Stimulated activated CD8-positive, alpha-beta memory T cell treated with anti-CD3 and anti-CD28 coated beads, Interleukin-7, amount 100 ng/mL, for 1 hour (primary cell): ENCODE results near the gene FEV.

Source experiments
- DNase-seq, 2 donors: peaks; one replicate each; pipeline ENCODE4 v3.0.0-alpha.2; 2020; ENCODE audit warnings: low read depth in 2 of 2

The FEV gene

DNA sequence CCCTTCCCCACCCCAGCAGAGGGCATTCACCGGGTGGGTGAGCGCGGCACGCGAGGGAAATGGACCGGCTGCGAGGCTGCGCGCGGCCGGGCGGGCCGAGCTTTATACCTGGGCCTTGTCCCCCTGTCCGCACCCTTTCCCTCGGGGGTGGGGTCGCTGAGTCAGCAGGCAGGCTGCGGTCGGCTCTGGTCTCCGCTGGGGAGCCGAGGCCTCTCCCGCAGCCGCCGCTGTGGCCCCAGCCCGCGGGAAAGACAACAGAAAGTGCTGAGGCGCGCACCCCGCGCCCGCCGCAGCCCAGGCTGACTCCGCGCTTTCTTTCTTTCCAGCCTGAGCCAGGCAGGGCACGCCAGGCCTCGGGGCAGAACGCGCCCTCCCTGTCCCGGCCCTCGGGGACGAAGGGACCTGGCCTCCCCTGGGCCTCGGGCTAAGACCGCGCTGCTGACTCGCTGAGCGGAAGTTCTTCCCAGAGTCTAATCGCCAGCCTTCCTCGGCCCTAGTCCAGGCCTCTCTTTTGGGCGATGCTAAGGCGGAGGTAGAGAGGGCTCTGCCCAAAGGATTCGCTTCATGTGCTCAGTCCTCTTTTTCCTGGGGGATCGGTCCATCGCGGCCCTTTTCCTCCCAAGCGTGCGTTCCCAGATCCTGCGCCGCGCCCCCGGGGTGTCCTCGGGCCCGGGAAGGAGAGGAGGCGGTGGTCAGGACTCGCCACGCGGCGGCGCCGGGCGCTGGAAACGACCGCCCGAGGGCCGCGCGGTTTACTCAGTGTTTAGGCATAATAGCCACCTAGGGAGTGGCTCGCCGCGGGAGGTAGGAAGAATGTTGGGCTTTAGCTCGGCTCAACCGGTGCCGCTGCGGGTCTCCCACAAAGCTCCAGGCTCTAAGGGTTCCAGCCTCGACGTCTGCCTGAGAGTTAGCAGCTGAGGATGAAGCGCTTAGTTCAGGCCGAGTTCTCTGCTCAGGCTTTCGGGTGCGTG, 8.6 kb upstream of the FEV start, which contains the start of gene CRYBA2:
Gene CRYBA2, minus strand, starts transcription at position 78 of the 971 bp plus-strand sequence. CDS start 246 bp downstream, outside the sequence.
- DNase-seq = no peak

- no peak for DNase-seq
These were observed 7.8 kb upstream of the FEV start for GRCh38 chr2:218992703-218993344.

- DNase-seq = no peak
These were observed 7.2 kb upstream of the FEV start for GRCh38 chr2:218992196-218992595.

DNA sequence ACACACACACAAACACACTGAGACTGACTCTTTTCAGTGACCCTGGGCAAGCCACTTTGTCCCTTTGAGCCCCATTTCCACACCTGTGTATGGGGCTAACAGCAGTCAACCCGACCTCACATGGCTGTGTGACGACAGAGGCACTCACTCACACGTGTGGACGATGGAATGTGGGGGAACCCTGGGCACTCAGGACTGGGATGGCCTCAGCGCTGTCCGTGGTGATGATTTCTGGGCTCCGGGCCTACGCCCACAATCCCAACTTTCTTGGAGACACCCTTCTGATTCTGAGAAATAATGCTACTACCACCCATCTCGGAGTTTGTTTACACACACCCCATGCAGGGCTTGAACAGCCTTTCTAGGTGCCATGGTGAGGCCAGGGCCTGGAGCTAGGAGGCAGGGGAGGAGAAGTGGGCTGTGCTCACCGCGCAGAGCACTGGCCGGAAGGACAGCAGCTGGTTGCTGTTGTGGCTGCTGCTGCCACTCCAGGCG, 6.7 kb upstream of the FEV start:
- no peak for DNase-seq

DNA sequence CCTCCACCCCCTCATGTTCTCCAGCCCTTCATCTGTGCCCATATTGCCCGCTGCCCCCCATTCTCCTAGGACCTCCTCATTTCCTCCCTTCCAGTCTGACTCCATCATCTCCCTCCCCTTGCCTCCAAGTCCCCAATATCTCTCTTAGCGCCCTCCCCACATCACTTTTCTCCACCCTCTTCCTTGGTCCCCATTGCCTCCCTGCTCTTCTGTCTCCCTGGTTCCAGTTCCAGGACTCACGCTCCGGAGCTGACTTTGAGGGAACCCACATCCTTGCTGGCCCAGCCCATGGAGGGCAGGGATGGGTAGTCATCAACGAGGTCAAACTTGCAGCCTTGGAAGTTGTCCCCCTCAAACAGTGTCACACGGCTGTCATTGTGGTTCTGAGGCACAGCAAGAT, 5.6 kb upstream of the FEV start:
- no peak for DNase-seq

DNA sequence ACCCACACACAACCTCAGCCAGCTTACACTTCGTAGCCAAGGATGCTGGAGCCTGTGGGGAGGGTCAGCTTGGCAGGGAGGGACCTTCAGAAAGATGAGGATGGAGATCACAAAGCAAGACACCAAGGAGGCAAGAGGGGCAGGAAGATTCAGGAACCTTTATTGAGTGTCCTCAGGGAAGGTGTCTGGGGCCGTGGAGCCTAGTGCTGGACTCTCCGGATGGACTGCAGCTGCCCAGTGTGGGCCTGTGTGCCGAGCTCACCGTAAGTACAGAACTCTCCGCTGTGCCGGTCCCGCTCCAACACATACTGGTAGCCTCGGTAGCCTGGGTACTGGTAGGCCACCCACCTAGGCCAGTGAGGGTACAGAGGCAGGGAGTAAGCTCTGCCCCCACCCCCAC, 5.1 kb upstream of the FEV start:
- no peak for DNase-seq

- DNase-seq = no peak
These were observed 3.7 kb upstream of the FEV start for GRCh38 chr2:218988650-218989049.

GRCh38 chr2:218988164-218988563, 3.2 kb upstream of the FEV start:
- DNase-seq = no peak

DNA sequence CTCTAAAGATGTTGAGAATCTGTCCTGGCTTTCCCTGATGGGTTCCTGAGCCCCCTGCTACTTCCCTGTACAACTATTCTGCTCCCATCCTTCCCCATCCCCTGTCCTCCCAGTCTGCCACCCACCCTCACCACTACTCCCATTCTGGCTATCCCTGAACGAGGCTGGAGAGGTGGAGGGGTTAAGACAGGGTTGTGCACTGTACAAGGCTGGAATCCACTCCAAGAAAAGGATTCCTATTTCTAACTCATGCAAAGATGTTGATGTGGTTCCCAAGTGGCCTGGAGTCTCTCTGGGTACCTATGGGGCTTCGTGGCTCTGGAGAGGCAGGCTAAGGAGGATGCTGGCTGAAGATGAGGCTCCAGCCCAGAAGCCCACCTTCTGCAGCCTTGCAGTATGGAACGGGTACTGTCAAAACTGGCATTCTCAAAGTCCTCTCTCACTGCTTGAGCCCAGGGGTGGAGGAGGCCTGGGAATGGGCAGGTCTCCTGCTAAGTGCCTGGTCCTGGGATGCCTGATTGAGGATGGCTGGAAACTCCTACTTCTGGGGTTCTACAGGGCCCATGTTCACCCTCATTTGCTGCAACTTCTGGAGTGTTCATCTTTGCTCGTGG, 1.3 kb upstream of the FEV start:
- DNase-seq = no peak

DNA sequence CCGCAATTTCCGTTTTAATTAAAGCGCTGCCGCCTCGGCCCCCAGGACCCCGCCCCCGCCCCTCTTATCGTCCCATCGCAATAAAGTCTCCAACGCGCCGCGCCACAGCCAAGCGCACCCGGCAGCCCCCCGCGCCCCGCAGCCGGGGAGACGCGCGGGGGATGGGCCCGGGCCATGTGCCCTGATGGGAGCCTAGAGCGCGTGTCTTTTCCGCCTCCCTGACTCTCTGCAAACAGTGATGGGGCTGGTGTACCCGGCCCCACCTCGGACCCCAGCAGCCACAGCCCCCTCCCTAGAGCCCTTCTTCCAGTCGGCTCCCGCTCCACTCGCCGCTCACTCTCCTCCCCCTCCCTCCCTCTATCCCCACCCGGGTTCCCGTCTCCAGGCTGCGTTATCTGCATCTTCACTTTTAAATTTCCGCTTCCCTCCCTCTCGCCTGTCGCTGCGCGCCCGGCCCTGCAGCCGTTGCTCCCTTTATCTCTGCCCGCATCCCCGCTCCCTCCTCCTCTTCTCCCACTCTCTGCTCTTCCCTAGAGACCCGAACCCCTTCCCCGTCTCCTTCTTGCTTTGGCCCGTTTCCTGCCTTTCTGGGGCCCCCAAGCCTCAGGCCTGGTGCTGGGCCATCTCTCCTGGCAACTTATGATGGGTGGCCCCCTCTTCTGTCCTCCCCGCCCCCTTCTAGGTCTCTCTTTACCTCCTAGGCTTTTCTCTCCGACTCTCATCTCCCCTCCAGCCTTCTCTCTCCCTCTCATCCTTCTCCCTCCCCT, 524 bp upstream of the FEV start:
- no peak for DNase-seq

GRCh38 chr2:218984239-218985020, 554 bp downstream of the FEV start:
- DNase-seq = no peak

- DNase-seq = no peak
These were observed 1.1 kb downstream of the FEV start for GRCh38 chr2:218983934-218984238.

DNA sequence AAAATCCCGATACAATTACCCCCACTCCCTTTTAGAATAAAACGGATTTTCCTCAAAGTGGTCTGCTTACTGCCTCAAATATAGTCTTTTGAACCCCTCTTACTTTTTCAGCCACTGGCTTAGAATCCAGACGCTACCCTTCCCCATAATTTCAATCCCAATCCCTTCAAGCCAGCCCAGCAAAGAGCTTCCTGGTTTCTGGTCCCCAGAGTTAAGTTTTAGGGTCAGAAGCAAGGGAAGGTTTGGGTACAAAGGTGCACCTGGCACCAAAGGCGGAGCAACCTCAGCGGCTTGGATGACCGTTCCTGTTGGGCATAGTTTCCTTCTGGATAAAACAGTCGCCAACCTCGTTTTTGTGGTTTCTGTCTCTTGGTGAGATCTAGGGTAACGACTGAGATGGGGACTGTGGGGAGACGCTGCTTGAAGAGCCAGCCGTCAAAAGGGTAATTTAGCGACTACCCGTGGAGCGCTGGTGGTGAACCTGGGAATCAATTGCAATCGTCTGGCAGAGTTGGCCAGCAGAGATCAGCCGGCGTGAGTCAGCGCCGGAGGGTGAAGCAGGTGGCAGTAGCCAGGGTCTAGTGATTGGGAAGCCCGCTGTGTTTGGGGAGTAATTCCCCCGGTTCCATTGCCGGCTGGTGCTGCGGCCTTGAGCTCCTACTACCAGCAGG, 1.6 kb downstream of the FEV start:
- no peak for DNase-seq

DNA sequence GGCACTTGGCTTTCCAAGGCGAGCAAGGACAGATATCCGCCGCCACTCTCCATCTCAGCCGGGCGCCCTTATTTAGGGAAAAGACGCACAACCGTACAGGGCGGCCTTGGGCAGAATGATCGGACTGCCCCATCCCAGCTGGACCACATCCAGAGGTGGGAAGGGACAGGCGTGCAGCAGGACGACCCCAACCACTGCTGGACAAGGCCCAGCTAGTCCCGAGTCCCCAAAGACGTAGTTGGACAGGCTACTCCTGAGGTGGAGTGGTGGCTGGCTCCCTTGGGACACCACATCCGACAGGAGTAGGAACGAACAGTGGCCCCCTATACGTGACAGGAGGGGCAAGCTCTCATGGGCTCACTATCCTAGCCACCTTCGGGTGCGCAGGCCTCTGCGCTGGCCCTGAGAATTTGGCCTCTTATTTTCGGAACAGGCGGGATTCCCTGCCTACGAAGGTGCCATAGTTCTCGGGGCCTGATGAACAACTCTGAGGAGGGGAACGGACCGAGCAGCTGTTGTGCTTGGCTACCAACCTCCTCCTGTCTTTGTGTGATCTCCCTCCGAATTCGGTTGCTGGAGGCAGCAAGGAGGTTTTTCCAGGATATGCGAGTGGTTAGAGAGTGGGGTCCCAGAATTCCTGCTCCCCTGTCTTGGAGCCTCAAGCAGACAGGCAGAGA, 2.3 kb downstream of the FEV start:
- DNase-seq = no peak

- DNase-seq = no peak
These were observed 3.0 kb downstream of the FEV start for GRCh38 chr2:218981881-218982585.

DNA sequence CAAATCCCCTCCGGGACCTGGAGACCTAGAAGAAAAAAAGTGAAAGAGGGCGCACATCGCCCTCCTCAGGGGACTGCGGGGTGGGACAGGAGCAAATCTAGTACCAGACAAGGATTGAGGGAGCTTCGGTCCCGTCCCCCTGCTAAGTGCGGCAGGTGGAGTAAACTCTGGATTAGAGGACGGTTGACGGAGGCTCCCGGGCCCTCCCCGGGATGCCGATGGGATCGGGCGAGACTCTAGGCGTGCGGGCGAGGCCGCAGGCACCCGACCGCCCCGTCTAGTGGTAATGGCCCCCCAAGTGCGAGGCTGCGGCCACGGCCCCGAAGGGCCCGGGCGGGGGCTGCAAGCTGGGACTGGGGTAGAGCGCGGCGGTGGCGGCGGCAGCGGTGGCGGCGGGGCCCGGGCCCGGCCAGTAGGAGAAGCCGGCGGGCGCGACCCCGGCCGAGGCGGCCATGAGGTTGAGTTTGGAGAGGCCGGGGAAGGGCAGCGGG, 3.5 kb downstream of the FEV start:
- DNase-seq = no peak

DNA sequence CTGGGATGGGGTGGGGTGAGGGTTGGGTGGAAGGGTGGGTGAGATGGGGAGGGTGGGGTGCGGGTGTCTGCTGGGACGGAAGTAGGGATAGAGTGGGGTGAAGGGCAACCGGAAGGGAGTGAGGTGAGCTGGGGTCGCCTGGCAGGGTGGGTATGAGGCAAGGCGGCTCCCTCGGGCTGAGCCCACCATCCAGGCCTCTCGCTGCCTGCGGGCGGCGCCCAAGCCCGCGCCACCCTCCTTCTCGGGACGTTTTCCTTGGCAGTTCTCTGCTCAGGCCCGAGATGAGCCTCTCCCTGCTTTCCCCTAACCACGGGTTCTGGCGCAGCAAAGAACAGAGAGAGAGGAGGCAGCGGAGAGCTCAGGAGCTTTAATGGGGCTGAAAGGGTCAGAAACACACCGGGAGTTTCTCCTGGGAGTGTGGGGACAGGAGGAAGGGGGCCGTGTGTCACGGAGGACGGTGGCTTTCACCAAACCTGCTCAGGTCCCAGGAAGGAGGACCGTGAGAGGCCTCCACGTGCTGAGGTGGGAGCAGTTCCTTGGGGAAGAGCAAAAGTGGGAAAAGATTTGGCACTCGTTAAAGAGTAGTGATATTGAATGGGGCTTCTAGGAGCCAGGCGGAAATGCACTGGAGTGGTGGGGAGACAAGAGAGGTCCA, 4.1 kb downstream of the FEV start:
- no peak for DNase-seq
